ENCODE measurements around the gene C12orf50. TPM values are rescaled to one million over a fixed set of nuclear protein-coding genes. Genes with fewer than 3 reads are reported as not detected.

The C12orf50 gene
- total and polyA plus RNA-seq, 2 experiments from 2014 or later: 0.03 TPM; not detected in 1

GRCh38 chr12:88044035-88044434 is 14.8 kb upstream of the C12orf50 start:
- TF ChIP-seq REST (IDR thresholded peaks at IDR 0.05; ENCODE audit: unreplicated experiment) (no peak), ZNF462 (CRISPR knock-in tag; IDR thresholded peaks at IDR 0.05) (no peak), JUNB (IDR thresholded peaks at IDR 0.05; ENCODE audit: unreplicated experiment) (no peak), CREB1 (CRISPR knock-in tag; IDR thresholded peaks at IDR 0.05; ENCODE audit: low read depth) (no peak)
- H3K79me2 ChIP-seq (replicated peaks; ENCODE audit: insufficient read depth): peaks cover 34% of the 10 kb centered on the region
- H3F3A ChIP-seq (replicated peaks; ENCODE audit: low read depth): no peaks in the 10 kb centered on the region
- no peaks in the 10 kb centered on the region for H3K27me3 ChIP-seq (ENCODE audit: insufficient read depth)
- H3K9me2 ChIP-seq (ENCODE audit: insufficient read depth): no peaks in the 10 kb centered on the region
- no peak overlapping the region for H3K4me3 ChIP-seq
- no peaks in the 10 kb centered on the region for H3K27me3 Mint-ChIP-seq (ENCODE audit: insufficient read depth, low read depth, poor library complexity)
- H3K27ac Mint-ChIP-seq: no peak overlapping the region
- no peak overlapping the region for H3K27ac ChIP-seq (ENCODE audit: low read depth)
- 0 out of 2 replicates have a peak, but pooled peaks cover 3% of the 10 kb centered on the region for H3K4me1 ChIP-seq (ENCODE audit: insufficient read depth)
- H3K9me3 Mint-ChIP-seq: no peaks in the 10 kb centered on the region
- no peak overlapping the region for H3K4me3 Mint-ChIP-seq
- ATAC-seq (no peak), DNase-seq (ENCODE audit: low spot score) (no peak)
- H3K4me1 Mint-ChIP-seq: peaks cover 8% of the 10 kb centered on the region; the same call in 2 of the 3 replicates
- no peak overlapping the region for H3K4me2 ChIP-seq
- peaks cover 42% of the 10 kb centered on the region for H3K36me3 Mint-ChIP-seq (ENCODE audit: low read depth)
- no peak overlapping the region for H2AFZ ChIP-seq
- H4K20me1 ChIP-seq (replicated peaks; ENCODE audit: insufficient read depth): no peaks in the 10 kb centered on the region; the same call in 1 of the 2 replicates
- peaks cover 50% of the 10 kb centered on the region for H3K36me3 ChIP-seq (ENCODE audit: insufficient read depth)
